Fibroblast of pulmonary artery (primary cell): Measurements from ENCODE around the gene LIME1.

ENCODE experiments used
- DNase-seq: peaks from one replicate; pipeline ENCODE4 v3.0.0-alpha.2; 2010; ENCODE audit warnings: low read depth
- H3K4me3 ChIP-seq: replicated peaks from 2 replicates; pipeline ENCODE4 v1.5.1; 2011; ENCODE audit warnings: low read depth, mild to moderate bottlenecking, control low read depth, low read length, moderate library complexity
- TF ChIP-seq, protein P1 (sequence below): IDR thresholded peaks from 2 replicates; pipeline ENCODE4 v1.5.1; 2011; ENCODE audit warnings: mild to moderate bottlenecking, control low read depth, low read length, inconsistent platforms; ENCODE audit errors: missing control alignments

LIME1 gene, protein sequence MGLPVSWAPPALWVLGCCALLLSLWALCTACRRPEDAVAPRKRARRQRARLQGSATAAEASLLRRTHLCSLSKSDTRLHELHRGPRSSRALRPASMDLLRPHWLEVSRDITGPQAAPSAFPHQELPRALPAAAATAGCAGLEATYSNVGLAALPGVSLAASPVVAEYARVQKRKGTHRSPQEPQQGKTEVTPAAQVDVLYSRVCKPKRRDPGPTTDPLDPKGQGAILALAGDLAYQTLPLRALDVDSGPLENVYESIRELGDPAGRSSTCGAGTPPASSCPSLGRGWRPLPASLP

DNA sequence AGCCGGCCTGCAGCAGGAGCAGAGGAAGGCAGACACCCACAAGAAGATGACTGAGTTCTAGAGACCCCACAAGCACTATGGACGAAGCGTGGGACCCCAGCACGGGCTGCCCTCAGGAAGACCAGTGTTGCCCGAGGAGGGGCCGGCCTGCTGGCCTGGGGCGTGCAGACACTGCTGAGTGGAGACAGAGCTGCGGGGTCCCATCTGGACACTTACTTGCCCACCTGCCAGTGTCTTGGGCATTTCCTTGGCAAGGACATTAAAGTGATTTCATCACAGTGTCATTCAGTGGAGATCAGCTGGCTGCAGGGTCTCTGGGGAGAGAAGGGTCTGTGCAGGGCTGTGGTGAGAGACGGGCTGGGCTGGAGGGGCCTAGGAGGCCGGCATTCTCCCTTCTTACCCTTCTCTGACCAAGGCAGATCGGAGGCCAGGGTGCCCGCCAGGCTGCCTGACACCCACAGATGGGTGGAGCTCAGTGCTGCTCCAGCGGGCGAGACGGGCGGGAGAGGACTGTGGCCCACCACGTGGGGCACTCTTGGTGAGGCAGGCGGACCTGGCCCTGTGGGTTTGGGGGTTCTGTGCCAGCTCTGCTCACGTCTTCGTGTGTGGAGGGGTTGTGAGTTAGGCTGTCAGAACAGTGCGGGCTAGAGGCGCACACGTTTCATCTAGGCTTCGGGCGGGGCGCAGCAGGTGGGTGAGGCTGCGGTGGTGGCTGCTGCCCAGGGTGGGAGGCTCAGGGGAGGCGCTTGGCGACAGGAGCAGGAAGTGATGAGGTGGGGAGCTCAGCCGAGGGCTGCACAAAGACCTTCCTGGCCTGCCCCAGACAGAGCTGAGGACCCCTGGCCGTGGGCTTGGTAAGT is at the start of gene LIME1:
Gene LIME1, plus strand, starts transcription at position 806 of the 860 bp plus-strand sequence. CDS start 886 bp downstream, outside the sequence.
- no peak for DNase-seq
- no peak within 1 kb of the TSS for H3K4me3 ChIP-seq
- TF ChIP-seq, protein P1, sequence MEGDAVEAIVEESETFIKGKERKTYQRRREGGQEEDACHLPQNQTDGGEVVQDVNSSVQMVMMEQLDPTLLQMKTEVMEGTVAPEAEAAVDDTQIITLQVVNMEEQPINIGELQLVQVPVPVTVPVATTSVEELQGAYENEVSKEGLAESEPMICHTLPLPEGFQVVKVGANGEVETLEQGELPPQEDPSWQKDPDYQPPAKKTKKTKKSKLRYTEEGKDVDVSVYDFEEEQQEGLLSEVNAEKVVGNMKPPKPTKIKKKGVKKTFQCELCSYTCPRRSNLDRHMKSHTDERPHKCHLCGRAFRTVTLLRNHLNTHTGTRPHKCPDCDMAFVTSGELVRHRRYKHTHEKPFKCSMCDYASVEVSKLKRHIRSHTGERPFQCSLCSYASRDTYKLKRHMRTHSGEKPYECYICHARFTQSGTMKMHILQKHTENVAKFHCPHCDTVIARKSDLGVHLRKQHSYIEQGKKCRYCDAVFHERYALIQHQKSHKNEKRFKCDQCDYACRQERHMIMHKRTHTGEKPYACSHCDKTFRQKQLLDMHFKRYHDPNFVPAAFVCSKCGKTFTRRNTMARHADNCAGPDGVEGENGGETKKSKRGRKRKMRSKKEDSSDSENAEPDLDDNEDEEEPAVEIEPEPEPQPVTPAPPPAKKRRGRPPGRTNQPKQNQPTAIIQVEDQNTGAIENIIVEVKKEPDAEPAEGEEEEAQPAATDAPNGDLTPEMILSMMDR = no peak

DNA sequence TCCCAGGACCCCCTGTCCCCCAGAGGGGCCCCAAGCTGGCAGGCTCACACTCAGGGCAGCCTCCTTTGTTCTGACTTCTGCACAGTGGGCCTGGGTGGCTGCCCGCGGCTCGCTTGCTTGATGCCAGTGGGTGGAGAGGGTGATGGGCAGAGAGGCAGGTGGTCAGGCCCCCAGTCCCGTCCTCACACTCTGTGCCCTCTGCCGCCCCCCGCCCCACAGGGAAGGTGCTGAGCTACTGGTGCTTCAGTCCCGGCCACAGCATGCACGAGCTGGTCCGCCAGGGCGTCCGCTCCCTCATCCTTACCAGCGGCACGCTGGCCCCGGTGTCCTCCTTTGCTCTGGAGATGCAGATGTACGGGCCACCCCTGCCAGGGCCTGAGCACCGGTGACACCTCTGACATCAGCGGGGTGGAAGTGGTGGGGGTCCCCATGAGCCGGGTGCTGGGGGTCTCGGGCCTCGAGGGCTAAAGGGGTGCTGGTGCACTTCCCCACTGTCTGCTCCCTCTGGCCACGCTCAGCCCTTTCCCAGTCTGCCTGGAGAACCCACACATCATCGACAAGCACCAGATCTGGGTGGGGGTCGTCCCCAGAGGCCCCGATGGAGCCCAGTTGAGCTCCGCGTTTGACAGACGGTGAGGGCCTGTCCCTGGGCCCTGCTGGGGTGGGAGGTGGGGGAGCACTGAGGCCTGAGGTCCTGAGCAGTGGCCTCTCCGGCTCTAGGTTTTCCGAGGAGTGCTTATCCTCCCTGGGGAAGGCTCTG is 48.9 kb upstream of the LIME1 start:
- no peak overlapping the region for H3K4me3 ChIP-seq
- TF ChIP-seq, protein P1 = no peak

DNA sequence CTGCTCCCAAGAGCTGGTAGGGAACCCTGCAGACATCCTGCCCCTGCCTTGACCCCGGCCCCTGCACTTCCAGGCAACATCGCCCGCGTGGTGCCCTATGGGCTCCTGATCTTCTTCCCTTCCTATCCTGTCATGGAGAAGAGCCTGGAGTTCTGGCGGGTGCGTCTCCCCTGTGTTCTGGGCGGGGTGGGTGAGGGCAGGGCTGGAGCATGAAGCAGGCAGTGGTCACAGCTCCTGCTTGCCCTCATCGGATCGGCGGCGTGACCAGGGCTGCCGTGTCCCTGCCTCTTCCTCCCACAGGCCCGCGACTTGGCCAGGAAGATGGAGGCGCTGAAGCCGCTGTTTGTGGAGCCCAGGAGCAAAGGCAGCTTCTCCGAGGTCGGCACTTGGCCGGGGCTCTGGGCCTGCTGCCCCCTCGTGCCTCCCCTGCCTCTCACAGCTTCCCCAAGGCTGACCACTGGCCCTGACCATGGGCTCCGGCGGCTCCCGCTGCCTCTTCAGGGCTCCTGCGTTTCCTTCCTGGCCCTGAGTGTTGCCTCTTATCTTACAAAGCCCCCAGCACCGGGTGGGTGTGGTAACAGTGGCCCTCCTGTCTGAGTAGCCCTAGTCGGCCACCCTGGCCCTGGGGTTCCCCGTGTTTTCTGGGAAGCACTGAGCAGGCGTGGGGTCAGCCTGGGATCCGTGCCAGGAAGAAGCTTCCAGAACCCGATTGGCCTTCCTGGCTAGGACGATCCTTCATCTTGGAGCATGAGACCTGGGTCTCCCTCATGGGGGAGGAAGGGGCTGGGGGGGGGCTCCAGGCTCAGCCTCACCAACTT is 48.0 kb upstream of the LIME1 start:
- TF ChIP-seq, protein P1 = no peak
- no peak overlapping the region for H3K4me3 ChIP-seq
- DNase-seq = no peak

More for the DNA sequence above, 48.9 kb upstream of the LIME1 start:
- DNase-seq = no peak

DNA sequence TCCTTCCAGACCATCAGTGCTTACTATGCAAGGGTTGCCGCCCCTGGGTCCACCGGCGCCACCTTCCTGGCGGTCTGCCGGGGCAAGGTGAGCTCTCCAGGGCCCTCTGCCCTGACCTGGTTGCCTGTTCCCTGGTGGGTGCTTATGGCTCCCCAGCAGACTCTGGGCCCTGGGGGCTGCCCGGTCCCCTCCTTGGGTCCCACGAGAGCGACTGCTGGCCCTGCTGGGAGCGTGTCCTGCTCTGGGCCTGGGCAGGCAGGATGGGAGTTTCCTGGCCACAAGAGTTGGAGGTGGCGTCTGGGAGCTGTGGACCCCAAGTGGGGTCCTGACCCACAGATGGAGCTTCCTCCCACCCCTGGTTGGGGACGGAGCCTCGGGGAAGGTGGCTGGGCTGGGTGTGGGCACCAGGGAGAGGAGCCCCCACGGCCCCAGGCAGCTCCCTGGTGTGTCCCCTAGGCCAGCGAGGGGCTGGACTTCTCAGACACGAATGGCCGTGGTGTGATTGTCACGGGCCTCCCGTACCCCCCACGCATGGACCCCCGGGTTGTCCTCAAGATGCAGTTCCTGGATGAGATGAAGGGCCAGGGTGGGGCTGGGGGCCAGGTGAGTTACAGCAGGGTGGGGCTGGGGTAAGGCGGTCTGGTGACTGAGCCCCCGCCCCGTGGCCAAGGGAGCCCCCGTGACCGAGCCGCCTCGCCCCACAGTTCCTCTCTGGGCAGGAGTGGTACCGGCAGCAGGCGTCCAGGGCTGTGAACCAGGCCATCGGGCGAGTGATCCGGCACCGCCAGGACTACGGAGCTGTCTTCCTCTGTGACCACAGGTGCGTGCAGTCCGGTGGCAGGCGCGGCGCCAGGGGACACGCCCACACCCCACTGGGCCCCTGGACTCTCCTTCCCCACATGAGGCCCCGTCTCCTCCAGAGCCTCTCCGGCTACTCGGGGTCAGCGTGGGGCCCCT is 47.1 kb upstream of the LIME1 start:
- no peak overlapping the region for H3K4me3 ChIP-seq

DNA sequence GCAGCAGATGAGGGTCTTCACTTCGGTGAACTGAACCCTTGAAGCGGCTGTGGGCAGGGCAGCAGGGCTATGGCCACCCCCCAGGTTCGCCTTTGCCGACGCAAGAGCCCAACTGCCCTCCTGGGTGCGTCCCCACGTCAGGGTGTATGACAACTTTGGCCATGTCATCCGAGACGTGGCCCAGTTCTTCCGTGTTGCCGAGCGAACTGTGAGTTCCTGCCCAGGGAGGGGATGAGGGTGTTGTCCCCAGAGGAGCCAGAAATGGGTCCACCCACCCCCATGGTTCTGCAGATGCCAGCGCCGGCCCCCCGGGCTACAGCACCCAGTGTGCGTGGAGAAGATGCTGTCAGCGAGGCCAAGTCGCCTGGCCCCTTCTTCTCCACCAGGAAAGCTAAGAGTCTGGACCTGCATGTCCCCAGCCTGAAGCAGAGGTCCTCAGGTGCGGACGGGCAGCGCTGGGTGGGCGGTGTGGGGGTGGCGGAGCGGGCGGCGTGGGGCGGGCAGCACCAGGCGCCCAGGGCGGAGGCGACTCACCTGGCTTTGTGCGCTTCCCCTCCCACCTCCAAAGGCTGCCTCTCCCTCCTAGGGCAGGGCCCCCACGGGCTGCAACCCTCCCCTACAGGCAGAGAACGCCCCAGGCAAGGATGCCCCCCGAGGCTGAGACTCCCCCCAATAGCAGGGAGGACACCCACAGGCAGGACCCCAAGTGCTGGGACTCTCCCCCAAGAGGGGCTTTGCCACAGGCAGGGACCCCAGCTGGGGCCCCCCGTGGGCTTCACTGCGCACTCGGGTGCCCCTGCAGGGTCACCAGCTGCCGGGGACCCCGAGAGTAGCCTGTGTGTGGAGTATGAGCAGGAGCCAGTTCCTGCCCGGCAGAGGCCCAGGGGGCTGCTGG is 46.2 kb upstream of the LIME1 start:
- no peak overlapping the region for H3K4me3 ChIP-seq
- TF ChIP-seq, protein P1 = no peak
- DNase-seq = no peak

More for the DNA sequence above, 47.1 kb upstream of the LIME1 start:
- no peak for DNase-seq
- TF ChIP-seq, protein P1 = no peak
